ENCODE data around the gene ATG2A. TPM values are rescaled to one million over a fixed set of nuclear protein-coding genes. Genes with fewer than 3 reads are reported as not detected.

The ATG2A gene
- total RNA-seq, 1 experiment from 2014 or later = 24.7 TPM

DNA sequence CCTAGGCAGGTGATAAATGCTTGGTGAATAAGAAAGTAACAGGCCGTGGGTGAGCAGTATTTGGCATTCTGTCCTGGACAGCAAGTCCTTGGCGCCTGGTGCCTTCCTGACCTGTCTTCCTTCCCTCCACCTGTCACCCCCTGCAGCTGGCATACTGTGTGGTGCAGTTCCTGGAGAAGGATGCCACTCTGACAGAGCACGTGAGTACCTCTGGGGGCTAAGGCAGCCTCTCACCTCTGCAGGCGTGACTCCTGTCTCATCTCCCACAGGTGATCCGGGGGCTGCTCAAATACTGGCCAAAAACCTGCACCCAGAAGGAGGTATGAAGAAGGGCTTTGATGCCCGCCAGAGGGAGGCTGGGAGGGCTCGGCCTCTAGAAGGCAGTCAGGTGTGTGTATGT, 14.3 kb upstream of the ATG2A start (continued):
- TF ChIP-seq SRF (IDR thresholded peaks at IDR 0.05; ENCODE audit: low read depth) = no peak
- no peak for TF ChIP-seq FOSL1 (IDR thresholded peaks at IDR 0.05; ENCODE audit: low read depth)
- TF ChIP-seq, protein P1, sequence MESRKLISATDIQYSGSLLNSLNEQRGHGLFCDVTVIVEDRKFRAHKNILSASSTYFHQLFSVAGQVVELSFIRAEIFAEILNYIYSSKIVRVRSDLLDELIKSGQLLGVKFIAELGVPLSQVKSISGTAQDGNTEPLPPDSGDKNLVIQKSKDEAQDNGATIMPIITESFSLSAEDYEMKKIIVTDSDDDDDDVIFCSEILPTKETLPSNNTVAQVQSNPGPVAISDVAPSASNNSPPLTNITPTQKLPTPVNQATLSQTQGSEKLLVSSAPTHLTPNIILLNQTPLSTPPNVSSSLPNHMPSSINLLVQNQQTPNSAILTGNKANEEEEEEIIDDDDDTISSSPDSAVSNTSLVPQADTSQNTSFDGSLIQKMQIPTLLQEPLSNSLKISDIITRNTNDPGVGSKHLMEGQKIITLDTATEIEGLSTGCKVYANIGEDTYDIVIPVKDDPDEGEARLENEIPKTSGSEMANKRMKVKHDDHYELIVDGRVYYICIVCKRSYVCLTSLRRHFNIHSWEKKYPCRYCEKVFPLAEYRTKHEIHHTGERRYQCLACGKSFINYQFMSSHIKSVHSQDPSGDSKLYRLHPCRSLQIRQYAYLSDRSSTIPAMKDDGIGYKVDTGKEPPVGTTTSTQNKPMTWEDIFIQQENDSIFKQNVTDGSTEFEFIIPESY (IDR thresholded peaks at IDR 0.05; ENCODE audit: extremely low read depth, insufficient replicate concordance, low read length) = no peak
- TF ChIP-seq ZNF274 (IDR thresholded peaks at IDR 0.05; ENCODE audit: low read depth, low read length) = no peak

DNA sequence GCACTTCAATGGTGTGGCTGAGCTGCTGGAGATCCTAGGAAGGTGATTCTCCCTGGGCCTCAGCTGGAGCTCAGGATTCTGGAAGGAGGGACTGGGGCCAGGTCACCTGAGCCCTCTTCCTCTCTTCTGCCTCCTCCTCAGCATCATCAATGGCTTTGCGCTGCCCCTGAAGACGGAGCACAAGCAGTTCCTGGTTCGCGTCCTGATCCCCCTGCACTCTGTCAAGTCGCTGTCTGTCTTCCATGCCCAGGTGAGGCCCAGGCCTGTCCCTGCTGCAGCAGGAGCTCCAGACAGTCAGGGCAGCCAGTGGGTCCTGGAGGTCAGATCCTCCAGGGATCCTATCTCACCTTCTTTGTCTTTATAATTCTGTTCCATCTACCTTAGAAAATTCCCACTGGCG, 13.3 kb upstream of the ATG2A start:
- BruUV-seq (replicated peaks) = no TSS peak
- intact Hi-C loops (cut with micrococcal nuclease) = no loop called here
- Histone ChIP-seq H3K79me2 (ENCODE audit: insufficient read depth, low read length) (no peaks in the 10 kb centered on the region), H3K4me1 (ENCODE audit: control insufficient read depth in 1 of 2, insufficient read depth in 2 of 2, low read length in 2 of 2) (peaks cover 2 to 10% of the 10 kb centered on the region in 2 experiments), H3K9me3 (ENCODE audit: control insufficient read depth in 1 of 2, insufficient read depth in 1 of 2, low read depth in 1 of 2, low read length in 2 of 2) (no peaks in the 10 kb centered on the region), H2AFZ (ENCODE audit: low read depth, low read length, poor library complexity, severe bottlenecking) (no peak overlapping the region), H3K27me3 (ENCODE audit: insufficient read depth, low read length) (no peaks in the 10 kb centered on the region), H3K9me2 (ENCODE audit: insufficient read depth) (no peaks in the 10 kb centered on the region), H3K36me3 (ENCODE audit: control insufficient read depth in 1 of 2, insufficient read depth in 2 of 2, low read length in 2 of 2) (peaks cover 0 to 3% of the 10 kb centered on the region in 2 experiments; a peak in 1 of 4 replicates), H3K27ac (ENCODE audit: low read depth, low read length) (no peak overlapping the region), H4K20me1 (ENCODE audit: insufficient read depth) (no peaks in the 10 kb centered on the region), H3K4me2 (ENCODE audit: low read length) (no peak overlapping the region), H3K4me3 (replicated peaks in 1 of 2; ENCODE audit: low read depth in 1 of 2, low read length in 2 of 2) (no peak overlapping the region), H3K9ac (ENCODE audit: low read length) (no peak overlapping the region)
- no peak for DNase-seq (ENCODE audit: low read depth, low spot score)
- ChIA-PET CTCF (no interaction called here), POLR2A (no interaction called here), RAD21 (ENCODE audit: low non-redundant PET in 1 of 2, low total read pairs in 2 of 2, uncharacterized antibody in 2 of 2, unreplicated experiment in 2 of 2) (no interaction called here)
- TF ChIP-seq ZNF274 (IDR thresholded peaks at IDR 0.05; ENCODE audit: low read depth, low read length) (no peak), RAD21 (IDR thresholded peaks at IDR 0.05; ENCODE audit: low read depth) (no peak), ZFX (IDR thresholded peaks at IDR 0.05) (no peak), CEBPB (IDR thresholded peaks at IDR 0.05; ENCODE audit: low read depth) (no peak)
- ATAC-seq = no peak

All from HCT116 (cell line).